Right lobe of liver (tissue), 6 donors: Measurements from ENCODE around the gene SPIB. TPM values are rescaled to one million over a fixed set of nuclear protein-coding genes. Genes with fewer than 3 reads are reported as not detected.

Source experiments
- ATAC-seq, 4 donors: fragments of 200-7000 bp; cut with Tn5 transposase; one replicate each; pipeline ENCODE4 v1.9.1; 2020; ENCODE audit warnings: mild to moderate bottlenecking in 4 of 4, moderate library complexity in 4 of 4
- DNase-seq, 3 donors: peaks; one replicate each; pipeline ENCODE4 v3.0.0-alpha.2; 2020
- H3K27ac ChIP-seq, 3 donors: fragments of 200-600 bp; one replicate each; pipeline ENCODE4 v1.8.0; 2022
- H3K27me3 ChIP-seq, 2 donors: fragments of 200-600 bp; one replicate each; pipeline ENCODE4 v1.8.0; 2022
- H3K36me3 ChIP-seq, 4 donors: fragments of 200-600 bp; sonication (generic) in 1 of 4; one replicate each; pipeline versions ENCODE4 v1.5.1 to v1.8.0; 2017 to 2022; ENCODE audit warnings: control low read depth in 1 of 4
- H3K4me1 ChIP-seq, 4 donors: fragments of 200-600 bp; sonication (generic) in 1 of 4; one replicate each; pipeline versions ENCODE4 v1.5.1 to v1.8.0; 2017 to 2022; ENCODE audit warnings: control low read depth in 1 of 4
- H3K4me3 ChIP-seq, 3 donors: fragments of 200-600 bp; one replicate each; pipeline ENCODE4 v1.8.0; 2022
- H3K9me3 ChIP-seq, 4 donors: fragments of 200-600 bp; sonication (generic) in 1 of 4; one replicate each; pipeline versions ENCODE4 v1.5.1 to v1.8.0; 2017 to 2022; ENCODE audit warnings: control low read depth in 1 of 4
- POLR2A ChIP-seq: fragments of 450-650 bp; IDR thresholded peaks from one replicate; pipeline ENCODE4 v1.6.1; 2017; ENCODE audit warnings: antibody characterized with exemption, mild to moderate bottlenecking
- WGBS: methylation state at CpG from one replicate; pipeline ENCODE4 v1.1.6; 2018; ENCODE audit warnings: low coverage, low lambda C conversion rate; ENCODE audit not compliant: insufficient coverage; ENCODE audit errors: missing lambda C conversion rate; 5-methylcytosine and 5-hydroxymethylcytosine counted together
- intact Hi-C, 2 donors: fragments of 100-400 bp; cut with DNase I; formaldehyde crosslinking; loops; one replicate each; pipeline versions ENCODE4 v1.11.2 to v1.14.1; 2022
- total RNA-seq, 6 experiments: library from RNA; depleted of rRNA in 2 of 6; stranded (reverse); fragments of >200 nt in 2 of 6; fragmentation: NEBNext Ultra II Directional in 3 of 6; extraction: Animal tissue kit (Norgen Biotek cat#: 25700) in 3 of 6; gene quantifications; one replicate each; pipeline versions ENCODE4 v1.1.0 to v1.2.4, GENCODE V29; 2016 to 2023
- TF ChIP-seq, protein P1 (sequence below), 4 donors: fragments of 200-600 bp in 3 of 4; fragments of 450-650 bp in 1 of 4; IDR thresholded peaks; one replicate each; pipeline versions ENCODE4 v1.5.1 to v1.8.0; 2016 to 2022; ENCODE audit warnings: antibody characterized with exemption in 4 of 4, mild to moderate bottlenecking in 2 of 4
- donor health status: DM: no; HTN: yes; CAD: no.
- donor health status: DM: no; HTN: no; CAD: no.
- donor health status: DM: no; HTN: no; CAD: no.
- donor health status: DM: no; HTN: yes; CAD: no.
- donor health status: DM: no; HTN: yes; CAD: no.

Gene SPIB
- total RNA-seq, 6 experiments from 2014 or later = 0.51 TPM; not detected in 5

DNA sequence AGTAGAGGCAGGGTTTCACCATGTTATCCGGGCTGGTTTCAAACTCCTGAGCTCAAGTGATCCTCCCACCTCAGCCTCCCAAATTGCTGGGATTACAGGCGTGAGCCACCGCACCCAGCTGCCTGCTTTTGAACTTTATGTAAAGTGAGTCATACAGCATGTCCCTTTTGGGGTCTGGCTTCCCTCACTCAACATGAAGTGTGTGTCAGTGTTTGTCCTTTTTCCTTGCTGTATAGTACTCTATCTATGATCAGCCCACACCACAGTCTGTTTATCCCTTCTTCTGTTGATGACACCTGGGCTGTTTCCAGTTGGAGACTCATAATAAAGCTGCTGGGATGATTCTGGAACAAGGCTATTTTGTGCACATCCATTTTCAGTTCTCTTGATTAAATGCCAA, 2.1 kb downstream of the SPIB start:
- Histone ChIP-seq H3K4me1 (no peaks in the 10 kb centered on the region), H3K4me3 (no peak overlapping the region), H3K27me3 (no peaks in the 10 kb centered on the region), H3K36me3 (no peaks in the 10 kb centered on the region), H3K9me3 (no peaks in the 10 kb centered on the region), H3K27ac (no peak overlapping the region)
- no peak for DNase-seq
- intact Hi-C loops = no loop called here
- WGBS = no CpG with 5 or more reads among the region's 3 CpGs
- TF ChIP-seq, protein P1, sequence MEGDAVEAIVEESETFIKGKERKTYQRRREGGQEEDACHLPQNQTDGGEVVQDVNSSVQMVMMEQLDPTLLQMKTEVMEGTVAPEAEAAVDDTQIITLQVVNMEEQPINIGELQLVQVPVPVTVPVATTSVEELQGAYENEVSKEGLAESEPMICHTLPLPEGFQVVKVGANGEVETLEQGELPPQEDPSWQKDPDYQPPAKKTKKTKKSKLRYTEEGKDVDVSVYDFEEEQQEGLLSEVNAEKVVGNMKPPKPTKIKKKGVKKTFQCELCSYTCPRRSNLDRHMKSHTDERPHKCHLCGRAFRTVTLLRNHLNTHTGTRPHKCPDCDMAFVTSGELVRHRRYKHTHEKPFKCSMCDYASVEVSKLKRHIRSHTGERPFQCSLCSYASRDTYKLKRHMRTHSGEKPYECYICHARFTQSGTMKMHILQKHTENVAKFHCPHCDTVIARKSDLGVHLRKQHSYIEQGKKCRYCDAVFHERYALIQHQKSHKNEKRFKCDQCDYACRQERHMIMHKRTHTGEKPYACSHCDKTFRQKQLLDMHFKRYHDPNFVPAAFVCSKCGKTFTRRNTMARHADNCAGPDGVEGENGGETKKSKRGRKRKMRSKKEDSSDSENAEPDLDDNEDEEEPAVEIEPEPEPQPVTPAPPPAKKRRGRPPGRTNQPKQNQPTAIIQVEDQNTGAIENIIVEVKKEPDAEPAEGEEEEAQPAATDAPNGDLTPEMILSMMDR (IDR thresholded peaks at IDR 0.05) = no peak
- no peak for TF ChIP-seq POLR2A
- ATAC-seq = no peak

DNA sequence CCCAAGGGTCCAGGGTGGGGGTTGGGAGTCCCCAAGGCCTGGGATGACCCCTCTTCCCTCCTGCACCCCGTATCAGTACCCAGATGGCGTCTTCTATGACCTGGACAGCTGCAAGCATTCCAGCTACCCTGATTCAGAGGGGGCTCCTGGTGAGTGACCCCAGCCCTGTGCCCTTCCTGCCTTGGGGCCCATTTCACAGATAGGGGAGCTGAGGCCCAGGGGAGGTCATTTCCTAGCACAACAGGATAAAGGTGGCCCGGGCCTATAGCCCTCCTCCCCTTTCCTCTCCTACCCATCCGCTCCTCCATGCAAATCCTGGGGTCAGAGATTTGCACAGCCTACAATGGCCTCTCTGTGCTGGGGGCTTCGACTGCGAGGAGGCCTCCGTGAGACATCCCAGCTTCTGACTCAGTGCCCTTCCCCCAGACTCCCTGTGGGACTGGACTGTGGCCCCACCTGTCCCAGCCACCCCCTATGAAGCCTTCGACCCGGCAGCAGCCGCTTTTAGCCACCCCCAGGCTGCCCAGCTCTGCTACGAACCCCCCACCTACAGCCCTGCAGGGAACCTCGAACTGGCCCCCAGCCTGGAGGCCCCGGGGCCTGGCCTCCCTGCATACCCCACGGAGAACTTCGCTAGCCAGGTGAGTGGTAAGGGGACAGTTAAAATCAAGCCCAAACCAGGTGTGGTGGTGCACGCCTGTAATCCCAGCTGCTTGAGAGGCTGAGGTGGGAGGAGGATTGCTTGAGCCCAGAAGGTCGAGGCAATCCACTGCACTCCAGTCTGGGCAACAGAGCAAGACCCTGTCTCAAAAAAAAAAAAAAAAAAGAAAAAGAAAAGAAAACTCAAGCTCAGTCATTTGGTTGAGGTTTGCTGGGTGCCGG, 3.9 kb downstream of the SPIB start:
- Histone ChIP-seq H3K4me1 (no peaks in the 10 kb centered on the region), H3K27ac (no peak overlapping the region), H3K27me3 (no peaks in the 10 kb centered on the region), H3K36me3 (no peaks in the 10 kb centered on the region), H3K9me3 (no peaks in the 10 kb centered on the region), H3K4me3 (no peak overlapping the region)
- ATAC-seq (no peak), DNase-seq (no peak)
- TF ChIP-seq, protein P1 (IDR thresholded peaks at IDR 0.05) = no peak
- TF ChIP-seq POLR2A = no peak
- intact Hi-C loops = no loop called here
- 69% methylated on average over 5 of the region's 18 CpGs for WGBS

DNA sequence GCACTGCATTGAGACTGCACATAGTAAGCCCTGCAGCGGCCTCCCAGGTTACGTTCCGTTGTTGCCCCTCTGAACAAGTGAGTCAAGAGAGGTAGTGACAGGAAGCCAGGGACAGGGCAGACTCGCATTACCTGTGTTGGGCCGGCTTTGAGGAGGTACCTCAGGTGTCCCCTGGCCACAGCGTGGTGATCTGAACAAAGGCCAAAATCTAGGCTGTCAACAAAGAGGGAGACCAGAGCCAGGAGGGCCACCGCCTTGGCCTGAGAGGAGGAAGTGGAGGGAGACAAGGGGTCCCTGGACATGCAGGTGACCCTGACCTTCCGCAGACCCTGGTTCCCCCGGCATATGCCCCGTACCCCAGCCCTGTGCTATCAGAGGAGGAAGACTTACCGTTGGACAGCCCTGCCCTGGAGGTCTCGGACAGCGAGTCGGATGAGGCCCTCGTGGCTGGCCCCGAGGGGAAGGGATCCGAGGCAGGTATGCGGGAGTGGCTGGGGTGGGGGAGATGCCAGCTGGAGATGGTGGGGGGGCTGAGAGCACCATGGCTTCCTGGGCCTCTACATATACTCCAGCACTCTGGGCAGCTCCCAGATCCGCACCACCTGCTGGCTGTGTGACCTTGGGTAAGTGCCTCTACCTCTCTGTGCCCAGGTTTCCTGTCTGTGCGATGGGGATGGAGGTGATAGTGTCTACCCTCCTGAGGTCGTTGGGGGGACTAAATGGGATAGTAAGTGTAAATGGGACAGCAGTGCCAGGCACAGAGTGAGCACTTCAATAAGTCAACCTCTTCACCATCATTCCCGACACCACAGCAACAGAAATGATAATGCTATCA, 4.8 kb downstream of the SPIB start:
- H3K27me3 ChIP-seq = no peaks in the 10 kb centered on the region
- no peak for ATAC-seq
- TF ChIP-seq POLR2A = no peak
- TF ChIP-seq, protein P1 (IDR thresholded peaks at IDR 0.05) = no peak
- H3K9me3 ChIP-seq = no peaks in the 10 kb centered on the region
- no peaks in the 10 kb centered on the region for H3K4me1 ChIP-seq
- no peak overlapping the region for H3K4me3 ChIP-seq
- no peaks in the 10 kb centered on the region for H3K36me3 ChIP-seq
- intact Hi-C loops = no loop called here
- DNase-seq = no peak
- 70% methylated on average over 2 of the region's 22 CpGs for WGBS
- H3K27ac ChIP-seq = no peak overlapping the region

DNA sequence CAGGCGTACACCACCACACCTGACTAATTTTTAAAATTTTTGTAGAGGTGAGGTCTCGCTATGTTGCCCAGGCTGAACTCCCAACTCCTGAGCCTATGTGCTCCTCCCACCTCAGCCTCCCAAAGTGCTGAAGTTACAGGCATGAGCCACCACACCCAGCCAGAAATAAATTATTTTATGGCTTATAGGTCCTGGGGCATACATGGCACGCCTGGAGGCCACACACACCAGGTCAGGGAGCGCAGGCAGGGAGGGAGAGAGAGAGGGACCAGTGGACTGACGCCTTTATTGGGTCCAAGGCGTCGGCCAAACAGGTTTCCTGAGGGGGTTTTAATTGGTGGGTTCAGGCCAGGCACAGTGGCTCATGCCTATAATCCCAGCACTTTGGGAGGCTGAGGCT, 6.8 kb downstream of the SPIB start:
- DNase-seq = no peak

More for the DNA sequence above, 6.8 kb downstream of the SPIB start:
- WGBS = 72% methylated on average over 6 of the region's 7 CpGs
- Histone ChIP-seq H3K27me3 (no peaks in the 10 kb centered on the region), H3K4me3 (no peak overlapping the region), H3K9me3 (no peaks in the 10 kb centered on the region), H3K4me1 (no peaks in the 10 kb centered on the region), H3K36me3 (no peaks in the 10 kb centered on the region), H3K27ac (no peak overlapping the region)
- no peak for ATAC-seq
- no peak for TF ChIP-seq POLR2A
- TF ChIP-seq, protein P1 (IDR thresholded peaks at IDR 0.05) = no peak
- intact Hi-C loops = no loop called here
